ENCODE data around the gene PBX4.

DNA sequence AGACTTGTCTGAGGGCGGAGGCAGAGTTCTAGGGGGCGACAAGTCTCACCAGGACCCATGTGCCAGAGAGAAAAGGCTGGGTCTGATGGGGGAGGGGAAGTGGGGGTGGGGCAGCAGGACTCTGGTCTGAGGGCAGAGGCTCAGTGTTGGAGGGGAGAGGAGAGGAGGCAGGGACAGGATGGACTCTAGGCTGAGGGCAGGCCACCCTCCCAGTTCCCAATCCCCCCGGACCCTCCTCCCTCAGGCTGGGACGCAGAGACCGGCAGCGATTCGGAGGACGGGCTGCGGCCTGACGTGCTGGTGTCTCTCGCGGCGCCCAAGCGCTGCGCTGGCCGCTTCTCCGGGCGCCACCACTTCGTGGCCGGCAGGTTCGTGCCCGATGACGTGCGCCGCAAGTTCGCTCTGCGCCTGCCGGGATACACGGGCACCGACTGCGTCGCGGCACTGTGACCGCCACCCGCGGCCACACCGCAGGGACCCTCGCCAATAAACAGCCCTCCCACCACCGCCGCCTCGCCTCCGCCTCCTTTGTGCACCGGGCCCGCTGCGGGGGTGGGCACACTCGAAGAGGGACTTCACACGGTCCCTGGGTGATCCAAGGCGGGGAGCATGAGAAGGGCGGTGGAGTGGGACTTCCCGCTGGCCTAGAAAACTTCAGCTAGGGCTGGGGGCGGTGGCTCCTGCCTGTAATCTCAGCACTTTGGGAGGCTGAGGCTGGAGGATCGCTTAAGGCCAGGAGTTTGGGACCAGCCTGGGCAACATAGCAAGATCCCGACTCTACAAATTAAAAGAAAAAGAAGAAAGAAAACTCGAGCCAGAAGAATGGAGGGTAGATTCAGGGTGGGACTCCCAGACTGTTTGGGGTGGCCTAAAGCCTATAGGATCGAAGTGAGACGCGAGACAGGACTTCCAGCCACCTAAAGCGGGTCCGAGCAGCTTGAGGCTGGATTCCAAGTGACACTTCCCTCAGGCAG is 81.1 kb downstream of the PBX4 start:
- TF ChIP-seq, protein P1, sequence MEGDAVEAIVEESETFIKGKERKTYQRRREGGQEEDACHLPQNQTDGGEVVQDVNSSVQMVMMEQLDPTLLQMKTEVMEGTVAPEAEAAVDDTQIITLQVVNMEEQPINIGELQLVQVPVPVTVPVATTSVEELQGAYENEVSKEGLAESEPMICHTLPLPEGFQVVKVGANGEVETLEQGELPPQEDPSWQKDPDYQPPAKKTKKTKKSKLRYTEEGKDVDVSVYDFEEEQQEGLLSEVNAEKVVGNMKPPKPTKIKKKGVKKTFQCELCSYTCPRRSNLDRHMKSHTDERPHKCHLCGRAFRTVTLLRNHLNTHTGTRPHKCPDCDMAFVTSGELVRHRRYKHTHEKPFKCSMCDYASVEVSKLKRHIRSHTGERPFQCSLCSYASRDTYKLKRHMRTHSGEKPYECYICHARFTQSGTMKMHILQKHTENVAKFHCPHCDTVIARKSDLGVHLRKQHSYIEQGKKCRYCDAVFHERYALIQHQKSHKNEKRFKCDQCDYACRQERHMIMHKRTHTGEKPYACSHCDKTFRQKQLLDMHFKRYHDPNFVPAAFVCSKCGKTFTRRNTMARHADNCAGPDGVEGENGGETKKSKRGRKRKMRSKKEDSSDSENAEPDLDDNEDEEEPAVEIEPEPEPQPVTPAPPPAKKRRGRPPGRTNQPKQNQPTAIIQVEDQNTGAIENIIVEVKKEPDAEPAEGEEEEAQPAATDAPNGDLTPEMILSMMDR (IDR thresholded peaks at IDR 0.05): no peak
- no peak for TF ChIP-seq POLR2A (IDR thresholded peaks at IDR 0.05)
- TF ChIP-seq POLR2AphosphoS5 (IDR thresholded peaks at IDR 0.05): no peak

Data from gastroesophageal sphincter (tissue), 3 donors.